Regular cardiac myocyte (primary cell): ENCODE measurements around the gene HOXA7. TPM values are rescaled to one million over a fixed set of nuclear protein-coding genes. Genes with fewer than 3 reads are reported as not detected.

Experiments used
- total RNA-seq: library from RNA; depleted of rRNA; stranded (reverse); fragments of >200 nt; gene quantifications from 2 replicates; pipeline ENCODE4 v1.2.3, GENCODE V29; 2014

Gene HOXA7
- under 0.01 TPM in 1 of 2 replicates, not detected in the other for total RNA-seq

GRCh38 chr7:27156508-27156898, at the start of gene HOXA7:
HOXA7 (minus strand) TSS chr7:27156675; CDS start chr7:27156545, 130 bp downstream.

GRCh38 chr7:27199849-27200760, 43.6 kb upstream of the HOXA7 start, which contains the start of gene HOXA13:
HOXA13 (minus strand) TSS chr7:27200091; CDS start chr7:27200077, 14 bp downstream.

GRCh38 chr7:27185013-27185853, 28.8 kb upstream of the HOXA7 start, which contains the start of gene HOXA11:
HOXA11 (minus strand) TSS chr7:27185232; CDS start chr7:27185144, 88 bp downstream.

GRCh38 chr7:27173956-27174873, 17.7 kb upstream of the HOXA7 start, which contains the start of gene HOXA10:
HOXA10 (minus strand) TSS chr7:27174320; CDS start chr7:27174306, 14 bp downstream.

GRCh38 chr7:27165089-27165995, 8.9 kb upstream of the HOXA7 start, which contains the start of gene HOXA9:
HOXA9 (minus strand) TSS chr7:27165537; CDS start chr7:27165457, 80 bp downstream.

GRCh38 chr7:27151931-27152815, 4.3 kb downstream of the HOXA7 start, which contains the start of gene HOXA3:
HOXA3 (minus strand) TSS chr7:27152583; CDS start chr7:27110640, 41,943 bp downstream.

GRCh38 chr7:27147199-27148030, 9.1 kb downstream of the HOXA7 start, which contains the start of gene HOXA6:
HOXA6 (minus strand) TSS chr7:27147774; CDS start chr7:27147749, 25 bp downstream.

GRCh38 chr7:27143023-27143949, 13.2 kb downstream of the HOXA7 start, which contains the start of gene HOXA5:
HOXA5 (minus strand) TSS chr7:27143681; CDS start chr7:27143607, 74 bp downstream.

GRCh38 chr7:27130540-27131389, 25.7 kb downstream of the HOXA7 start, which contains the start of gene HOXA4:
HOXA4 (minus strand) TSS chr7:27130757; CDS start chr7:27130733, 24 bp downstream.

Other genes starting within 250 kb of the HOXA7 start
- not detected in 2 replicates for gene HOXA1, start 60.7 kb downstream of the HOXA7 start, total RNA-seq
- gene HOXA2, start 54.0 kb downstream of the HOXA7 start, total RNA-seq: 0.28 TPM in 1 of 2 replicates, not detected in the other
- not detected in 2 replicates for gene HOXA4, start 25.9 kb downstream of the HOXA7 start, total RNA-seq
- gene HOXA5, start 13.0 kb downstream of the HOXA7 start, total RNA-seq: 0.77 and 0.85 TPM in 2 replicates
- 0.28 TPM in 1 of 2 replicates, not detected in the other for gene HOXA6, start 8.9 kb downstream of the HOXA7 start, total RNA-seq
- gene HOXA3, start 4.1 kb downstream of the HOXA7 start, total RNA-seq: under 0.01 TPM in 1 of 2 replicates, not detected in the other
- not detected in 2 replicates for gene HOXA9, start 8.9 kb upstream of the HOXA7 start, total RNA-seq
- not detected in 2 replicates for gene HOXA10, start 17.6 kb upstream of the HOXA7 start, total RNA-seq
- gene HOXA11, start 28.6 kb upstream of the HOXA7 start, total RNA-seq: under 0.01 TPM in 1 of 2 replicates, not detected in the other
- gene HOXA13, start 43.4 kb upstream of the HOXA7 start, total RNA-seq: under 0.01 TPM in 1 of 2 replicates, not detected in the other
- not detected in 2 replicates for gene EVX1, start 86.1 kb upstream of the HOXA7 start, total RNA-seq